Measurements from ENCODE around the gene PFKL.

DNA sequence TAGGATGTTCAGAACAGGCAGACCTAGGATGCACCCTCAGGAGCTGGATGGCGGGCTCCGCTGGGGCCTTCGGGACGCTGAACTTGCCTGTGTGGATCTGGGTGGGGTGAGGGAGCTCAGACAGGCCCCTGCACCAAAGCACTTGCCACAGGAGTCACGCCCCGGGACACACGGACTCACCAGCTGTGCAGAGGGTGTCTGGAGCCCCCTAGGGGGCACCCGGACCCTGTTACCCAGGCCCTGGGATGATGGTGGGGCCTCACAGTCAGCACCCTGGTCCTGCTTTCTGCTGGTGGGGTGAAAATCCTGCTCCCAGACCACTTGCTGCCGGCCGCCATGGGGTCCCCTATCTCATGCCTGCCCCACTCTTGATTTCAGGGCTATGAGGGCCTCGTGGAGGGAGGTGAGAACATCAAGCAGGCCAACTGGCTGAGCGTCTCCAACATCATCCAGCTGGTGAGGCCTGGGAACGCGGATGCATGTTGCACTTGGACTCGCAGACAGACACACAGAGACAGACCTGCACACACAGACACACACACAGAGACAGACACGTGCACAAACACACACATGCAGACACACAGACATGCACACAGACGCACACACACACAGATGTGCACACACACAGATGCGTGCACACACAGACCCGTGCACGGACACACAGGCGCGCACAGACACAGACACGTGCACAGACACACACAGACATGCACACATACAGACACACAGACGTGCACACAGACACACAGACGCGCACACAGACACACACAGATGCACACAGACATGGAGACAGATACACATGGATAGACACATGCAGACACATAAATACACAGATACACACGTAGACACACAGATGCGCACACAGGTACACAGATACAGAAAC lies 11.0 kb downstream of the PFKL start:
- TF ChIP-seq RNF2 (IDR thresholded peaks at IDR 0.05; ENCODE audit: borderline replicate concordance, low read depth, low read length, missing control alignments, poor library complexity, severe bottlenecking) = no peak
- TF ChIP-seq SUZ12 (IDR thresholded peaks at IDR 0.05; ENCODE audit: low read length) = no peak
- no peak for TF ChIP-seq CBX8 (IDR thresholded peaks at IDR 0.05; ENCODE audit: borderline replicate concordance, low read depth, low read length)
- TF ChIP-seq, protein P1, sequence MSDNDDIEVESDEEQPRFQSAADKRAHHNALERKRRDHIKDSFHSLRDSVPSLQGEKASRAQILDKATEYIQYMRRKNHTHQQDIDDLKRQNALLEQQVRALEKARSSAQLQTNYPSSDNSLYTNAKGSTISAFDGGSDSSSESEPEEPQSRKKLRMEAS (IDR thresholded peaks at IDR 0.05) = no peak
- TF ChIP-seq JUN (IDR thresholded peaks at IDR 0.05; ENCODE audit: low read depth, low read length) = no peak
- no peak for TF ChIP-seq CHD2 (IDR thresholded peaks at IDR 0.05; ENCODE audit: low read length)
- TF ChIP-seq YY1 (IDR thresholded peaks at IDR 0.05; ENCODE audit: low read depth, low read length) = no peak
- no peak for TF ChIP-seq RFX5 (IDR thresholded peaks at IDR 0.05; ENCODE audit: borderline replicate concordance, low read depth, low read length)
- TF ChIP-seq, protein P2, sequence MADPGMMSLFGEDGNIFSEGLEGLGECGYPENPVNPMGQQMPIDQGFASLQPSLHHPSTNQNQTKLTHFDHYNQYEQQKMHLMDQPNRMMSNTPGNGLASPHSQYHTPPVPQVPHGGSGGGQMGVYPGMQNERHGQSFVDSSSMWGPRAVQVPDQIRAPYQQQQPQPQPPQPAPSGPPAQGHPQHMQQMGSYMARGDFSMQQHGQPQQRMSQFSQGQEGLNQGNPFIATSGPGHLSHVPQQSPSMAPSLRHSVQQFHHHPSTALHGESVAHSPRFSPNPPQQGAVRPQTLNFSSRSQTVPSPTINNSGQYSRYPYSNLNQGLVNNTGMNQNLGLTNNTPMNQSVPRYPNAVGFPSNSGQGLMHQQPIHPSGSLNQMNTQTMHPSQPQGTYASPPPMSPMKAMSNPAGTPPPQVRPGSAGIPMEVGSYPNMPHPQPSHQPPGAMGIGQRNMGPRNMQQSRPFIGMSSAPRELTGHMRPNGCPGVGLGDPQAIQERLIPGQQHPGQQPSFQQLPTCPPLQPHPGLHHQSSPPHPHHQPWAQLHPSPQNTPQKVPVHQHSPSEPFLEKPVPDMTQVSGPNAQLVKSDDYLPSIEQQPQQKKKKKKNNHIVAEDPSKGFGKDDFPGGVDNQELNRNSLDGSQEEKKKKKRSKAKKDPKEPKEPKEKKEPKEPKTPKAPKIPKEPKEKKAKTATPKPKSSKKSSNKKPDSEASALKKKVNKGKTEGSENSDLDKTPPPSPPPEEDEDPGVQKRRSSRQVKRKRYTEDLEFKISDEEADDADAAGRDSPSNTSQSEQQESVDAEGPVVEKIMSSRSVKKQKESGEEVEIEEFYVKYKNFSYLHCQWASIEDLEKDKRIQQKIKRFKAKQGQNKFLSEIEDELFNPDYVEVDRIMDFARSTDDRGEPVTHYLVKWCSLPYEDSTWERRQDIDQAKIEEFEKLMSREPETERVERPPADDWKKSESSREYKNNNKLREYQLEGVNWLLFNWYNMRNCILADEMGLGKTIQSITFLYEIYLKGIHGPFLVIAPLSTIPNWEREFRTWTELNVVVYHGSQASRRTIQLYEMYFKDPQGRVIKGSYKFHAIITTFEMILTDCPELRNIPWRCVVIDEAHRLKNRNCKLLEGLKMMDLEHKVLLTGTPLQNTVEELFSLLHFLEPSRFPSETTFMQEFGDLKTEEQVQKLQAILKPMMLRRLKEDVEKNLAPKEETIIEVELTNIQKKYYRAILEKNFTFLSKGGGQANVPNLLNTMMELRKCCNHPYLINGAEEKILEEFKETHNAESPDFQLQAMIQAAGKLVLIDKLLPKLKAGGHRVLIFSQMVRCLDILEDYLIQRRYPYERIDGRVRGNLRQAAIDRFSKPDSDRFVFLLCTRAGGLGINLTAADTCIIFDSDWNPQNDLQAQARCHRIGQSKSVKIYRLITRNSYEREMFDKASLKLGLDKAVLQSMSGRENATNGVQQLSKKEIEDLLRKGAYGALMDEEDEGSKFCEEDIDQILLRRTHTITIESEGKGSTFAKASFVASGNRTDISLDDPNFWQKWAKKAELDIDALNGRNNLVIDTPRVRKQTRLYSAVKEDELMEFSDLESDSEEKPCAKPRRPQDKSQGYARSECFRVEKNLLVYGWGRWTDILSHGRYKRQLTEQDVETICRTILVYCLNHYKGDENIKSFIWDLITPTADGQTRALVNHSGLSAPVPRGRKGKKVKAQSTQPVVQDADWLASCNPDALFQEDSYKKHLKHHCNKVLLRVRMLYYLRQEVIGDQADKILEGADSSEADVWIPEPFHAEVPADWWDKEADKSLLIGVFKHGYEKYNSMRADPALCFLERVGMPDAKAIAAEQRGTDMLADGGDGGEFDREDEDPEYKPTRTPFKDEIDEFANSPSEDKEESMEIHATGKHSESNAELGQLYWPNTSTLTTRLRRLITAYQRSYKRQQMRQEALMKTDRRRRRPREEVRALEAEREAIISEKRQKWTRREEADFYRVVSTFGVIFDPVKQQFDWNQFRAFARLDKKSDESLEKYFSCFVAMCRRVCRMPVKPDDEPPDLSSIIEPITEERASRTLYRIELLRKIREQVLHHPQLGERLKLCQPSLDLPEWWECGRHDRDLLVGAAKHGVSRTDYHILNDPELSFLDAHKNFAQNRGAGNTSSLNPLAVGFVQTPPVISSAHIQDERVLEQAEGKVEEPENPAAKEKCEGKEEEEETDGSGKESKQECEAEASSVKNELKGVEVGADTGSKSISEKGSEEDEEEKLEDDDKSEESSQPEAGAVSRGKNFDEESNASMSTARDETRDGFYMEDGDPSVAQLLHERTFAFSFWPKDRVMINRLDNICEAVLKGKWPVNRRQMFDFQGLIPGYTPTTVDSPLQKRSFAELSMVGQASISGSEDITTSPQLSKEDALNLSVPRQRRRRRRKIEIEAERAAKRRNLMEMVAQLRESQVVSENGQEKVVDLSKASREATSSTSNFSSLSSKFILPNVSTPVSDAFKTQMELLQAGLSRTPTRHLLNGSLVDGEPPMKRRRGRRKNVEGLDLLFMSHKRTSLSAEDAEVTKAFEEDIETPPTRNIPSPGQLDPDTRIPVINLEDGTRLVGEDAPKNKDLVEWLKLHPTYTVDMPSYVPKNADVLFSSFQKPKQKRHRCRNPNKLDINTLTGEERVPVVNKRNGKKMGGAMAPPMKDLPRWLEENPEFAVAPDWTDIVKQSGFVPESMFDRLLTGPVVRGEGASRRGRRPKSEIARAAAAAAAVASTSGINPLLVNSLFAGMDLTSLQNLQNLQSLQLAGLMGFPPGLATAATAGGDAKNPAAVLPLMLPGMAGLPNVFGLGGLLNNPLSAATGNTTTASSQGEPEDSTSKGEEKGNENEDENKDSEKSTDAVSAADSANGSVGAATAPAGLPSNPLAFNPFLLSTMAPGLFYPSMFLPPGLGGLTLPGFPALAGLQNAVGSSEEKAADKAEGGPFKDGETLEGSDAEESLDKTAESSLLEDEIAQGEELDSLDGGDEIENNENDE (IDR thresholded peaks at IDR 0.05; ENCODE audit: insufficient replicate concordance, low read length) = no peak
- no peak for TF ChIP-seq POLR2AphosphoS5 (IDR thresholded peaks at IDR 0.05; ENCODE audit: low read depth, low read length)
- no peak for TF ChIP-seq POLR2A (IDR thresholded peaks at IDR 0.05; ENCODE audit: control extremely low read depth in 1 of 2, low read depth in 2 of 2, low read length in 2 of 2)

All from H1 (cell line).